ENCODE results near the gene PARL.

The PARL gene

DNA sequence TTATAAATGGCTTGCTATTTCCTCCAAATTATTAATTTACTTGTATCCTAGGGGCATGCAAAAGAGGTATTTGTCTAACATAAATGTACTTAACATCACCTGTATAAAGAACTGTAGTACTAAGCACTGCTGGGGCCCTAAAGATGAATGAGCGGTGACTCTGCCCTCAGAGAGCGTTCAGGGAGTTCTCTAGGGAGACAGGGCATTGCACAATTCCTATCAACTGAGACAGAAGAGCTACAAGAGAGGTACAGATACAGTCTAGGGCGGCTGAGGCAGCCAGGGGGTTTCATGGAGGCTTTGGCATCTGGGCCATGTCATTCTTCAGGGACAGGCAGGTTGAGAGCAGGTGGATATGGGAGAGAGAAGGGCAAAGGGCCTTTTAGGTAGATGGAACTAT lies 39.9 kb upstream of the PARL start:
- no peak overlapping the region for H3K4me3 ChIP-seq (replicated peaks in 1 of 2; ENCODE audit: low read depth in 2 of 2, low read length in 2 of 2)
- no peak for TF ChIP-seq CTCF (IDR thresholded peaks at IDR 0.05; ENCODE audit: low read depth, low read length)
- peak in 1 of 2 donors; percentile 72 for DNase-seq (ENCODE audit: low read depth in 2 of 2)

GRCh38 chr3:183922421-183922820 lies 37.7 kb upstream of the PARL start:
- TF ChIP-seq CTCF (IDR thresholded peaks at IDR 0.05; ENCODE audit: low read depth, low read length): no peak
- DNase-seq (ENCODE audit: low read depth in 2 of 2): no peak
- H3K4me3 ChIP-seq (replicated peaks in 1 of 2; ENCODE audit: low read depth in 2 of 2, low read length in 2 of 2): no peak overlapping the region

DNA sequence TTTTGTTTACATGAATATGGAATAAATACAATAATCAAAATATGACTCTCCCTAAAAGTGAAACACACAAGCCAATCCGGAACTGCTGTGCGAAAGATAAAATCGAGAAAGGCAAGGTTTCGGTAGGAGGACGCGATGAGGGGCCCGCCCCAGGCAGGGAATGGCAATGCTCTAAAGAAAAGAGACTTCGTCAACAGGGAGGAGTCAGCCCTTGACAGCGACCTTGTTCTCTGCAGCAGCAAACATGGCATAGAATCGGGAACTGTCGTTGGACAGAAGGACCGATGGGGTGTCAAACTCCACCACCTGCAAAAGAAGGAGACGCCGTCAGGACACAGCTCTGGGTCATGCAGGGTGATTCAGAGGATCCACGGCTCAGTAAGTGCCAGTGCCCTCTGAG lies 36.4 kb upstream of the PARL start:
- no peak for TF ChIP-seq CTCF (IDR thresholded peaks at IDR 0.05; ENCODE audit: low read depth, low read length)
- no peak overlapping the region for H3K4me3 ChIP-seq (replicated peaks in 1 of 2; ENCODE audit: low read depth in 2 of 2, low read length in 2 of 2)
- DNase-seq (ENCODE audit: low read depth in 2 of 2): no peak

DNA sequence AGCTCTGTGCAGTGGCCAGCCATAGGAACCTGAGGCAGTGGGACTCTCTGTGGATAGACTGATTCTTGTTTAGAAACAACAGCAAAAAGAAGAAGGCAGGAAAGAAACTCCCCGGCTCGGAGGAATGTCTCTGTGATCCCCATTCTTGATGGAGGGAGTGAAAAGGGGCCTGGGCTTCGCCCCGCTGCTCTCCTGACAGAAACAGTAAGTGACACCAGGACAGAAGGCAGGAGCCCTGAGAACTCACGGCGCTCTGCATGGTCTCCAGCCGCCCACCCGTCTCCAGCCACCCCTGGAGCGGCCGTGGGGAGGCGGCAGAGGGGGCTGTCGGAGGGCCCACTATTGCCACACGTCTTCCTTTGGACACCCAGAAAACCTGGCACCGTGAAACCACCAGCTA lies 35.7 kb upstream of the PARL start:
- H3K4me3 ChIP-seq (replicated peaks in 1 of 2; ENCODE audit: low read depth in 2 of 2, low read length in 2 of 2): no peak overlapping the region
- no peak for DNase-seq (ENCODE audit: low read depth in 2 of 2)
- TF ChIP-seq CTCF (IDR thresholded peaks at IDR 0.05; ENCODE audit: low read depth, low read length): no peak

DNA sequence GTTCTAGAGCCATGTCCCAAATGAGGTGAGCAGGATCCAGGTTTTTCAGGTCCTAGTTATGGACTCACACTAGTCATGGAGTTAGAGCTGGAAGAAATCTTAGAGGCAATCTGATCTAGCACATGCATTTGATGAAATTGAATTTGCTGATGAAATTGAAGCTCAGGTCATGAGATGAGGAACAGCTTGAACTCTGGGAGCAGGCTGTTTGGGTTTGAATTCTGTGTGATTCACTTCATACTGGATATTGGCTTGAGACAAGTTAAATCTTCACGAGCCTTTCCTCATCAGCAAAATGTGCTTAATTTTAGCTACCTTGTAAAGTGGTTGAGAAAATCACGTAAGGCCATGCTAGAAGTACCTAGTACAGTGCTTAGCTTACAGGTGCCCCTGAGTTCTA lies 33.5 kb upstream of the PARL start:
- TF ChIP-seq CTCF (IDR thresholded peaks at IDR 0.05; ENCODE audit: low read depth, low read length): no peak
- DNase-seq (ENCODE audit: low read depth in 2 of 2): no peak
- no peak overlapping the region for H3K4me3 ChIP-seq (replicated peaks in 1 of 2; ENCODE audit: low read depth in 2 of 2, low read length in 2 of 2)

DNA sequence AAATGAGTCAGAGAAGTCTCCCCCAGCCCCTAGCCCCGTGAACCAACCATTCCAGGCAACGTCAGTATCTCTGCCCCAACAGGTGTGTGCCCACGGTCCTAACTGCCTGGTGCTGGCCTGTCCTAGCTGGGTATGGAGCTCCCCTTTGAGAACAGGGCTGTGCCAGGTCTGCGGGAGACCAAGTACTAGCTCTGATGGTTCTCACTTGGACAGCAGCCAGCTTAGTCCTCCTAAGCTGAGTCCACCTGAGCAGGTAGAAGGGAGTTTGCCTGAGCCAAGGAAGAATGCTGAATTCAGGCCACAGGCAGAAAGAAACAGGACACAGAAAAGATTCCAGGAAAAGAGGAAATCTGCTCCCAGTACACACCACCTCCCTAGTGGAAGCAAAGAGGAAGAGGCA lies 33.1 kb upstream of the PARL start:
- no peak overlapping the region for H3K4me3 ChIP-seq (replicated peaks in 1 of 2; ENCODE audit: low read depth in 2 of 2, low read length in 2 of 2)
- DNase-seq (ENCODE audit: low read depth in 2 of 2): no peak
- TF ChIP-seq CTCF (IDR thresholded peaks at IDR 0.05; ENCODE audit: low read depth, low read length): no peak

DNA sequence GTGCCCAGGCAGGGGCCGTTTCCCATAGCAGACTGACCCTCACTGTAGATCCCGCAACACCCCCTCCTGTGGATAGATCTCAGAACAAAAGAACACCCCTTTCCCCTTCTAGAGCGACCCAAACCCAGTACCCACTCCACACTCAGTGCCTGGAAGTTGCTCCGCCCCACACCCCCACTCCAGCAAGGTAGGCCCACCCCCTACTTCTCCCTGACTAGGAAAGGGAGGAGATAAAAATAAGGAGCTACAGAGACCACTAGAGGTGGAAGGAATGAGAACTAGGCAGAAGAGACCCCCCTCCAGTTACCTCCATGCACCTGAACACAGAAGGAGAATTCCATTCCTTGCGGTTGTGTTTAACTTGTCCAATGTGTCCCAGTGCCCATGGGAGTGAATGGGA lies 30.2 kb upstream of the PARL start:
- DNase-seq (ENCODE audit: low read depth in 2 of 2): no peak
- no peak overlapping the region for H3K4me3 ChIP-seq (replicated peaks in 1 of 2; ENCODE audit: low read depth in 2 of 2, low read length in 2 of 2)
- no peak for TF ChIP-seq CTCF (IDR thresholded peaks at IDR 0.05; ENCODE audit: low read depth, low read length)
